Activated CD4-positive, alpha-beta T cell treated with anti-CD3 and anti-CD28 coated beads for 24 hours (primary cell): ENCODE measurements around the gene BHLHA15.
"Not testable (repeated sequence)": the region's sequence is repeated elsewhere in the genome, so short reads cannot be mapped to it uniquely, and the experiment has no call there.

ENCODE experiments used
- DNase-seq, 2 donors: peaks; one replicate each; pipeline ENCODE4 v3.0.0-alpha.2; 2020; ENCODE audit warnings: low read depth in 2 of 2

The BHLHA15 gene

GRCh38 chr7:98210513-98211220 is 572 bp upstream of the BHLHA15 start:
- no peak for DNase-seq

GRCh38 chr7:98211676-98212531 is 665 bp downstream of the BHLHA15 start:
- DNase-seq: no peak

GRCh38 chr7:98212532-98213041 is 1.3 kb downstream of the BHLHA15 start:
- no peak for DNase-seq

- DNase-seq: no peak
Measured at GRCh38 chr7:98213296-98213887, 2.2 kb downstream of the BHLHA15 start.

- no peak for DNase-seq
Measured at GRCh38 chr7:98213888-98214810, 2.9 kb downstream of the BHLHA15 start.

- no peak for DNase-seq
Measured at GRCh38 chr7:98214811-98215321, 3.6 kb downstream of the BHLHA15 start.

- no peak for DNase-seq
Measured at GRCh38 chr7:98215561-98216495, 4.6 kb downstream of the BHLHA15 start.

- no peak for DNase-seq
Measured at GRCh38 chr7:98216941-98217622, 5.8 kb downstream of the BHLHA15 start.

- no peak for DNase-seq
Measured at GRCh38 chr7:98217623-98218582, 6.7 kb downstream of the BHLHA15 start.

GRCh38 chr7:98219382-98219781 is 8.1 kb downstream of the BHLHA15 start:
- not testable (repeated sequence) for DNase-seq

- DNase-seq: no peak
Measured at GRCh38 chr7:98221611-98222532, 10.6 kb downstream of the BHLHA15 start.

GRCh38 chr7:98222533-98223195 is 11.4 kb downstream of the BHLHA15 start:
- DNase-seq: no peak

GRCh38 chr7:98223351-98223897 is 12.2 kb downstream of the BHLHA15 start:
- no peak for DNase-seq

GRCh38 chr7:98223898-98224700 is 12.9 kb downstream of the BHLHA15 start:
- no peak for DNase-seq

GRCh38 chr7:98224701-98225181 is 13.5 kb downstream of the BHLHA15 start:
- no peak for DNase-seq
